ENCODE measurements around the gene MYOM3.

- no peak for TF ChIP-seq POLR2A (IDR thresholded peaks at IDR 0.05; ENCODE audit: low read length)
- no peak for TF ChIP-seq CBX8 (IDR thresholded peaks at IDR 0.05)
- no peak for TF ChIP-seq RCOR1 (IDR thresholded peaks at IDR 0.05; ENCODE audit: low read depth, low read length)
- TF ChIP-seq HDAC2 (IDR thresholded peaks at IDR 0.05) = no peak
- TF ChIP-seq, protein P1, sequence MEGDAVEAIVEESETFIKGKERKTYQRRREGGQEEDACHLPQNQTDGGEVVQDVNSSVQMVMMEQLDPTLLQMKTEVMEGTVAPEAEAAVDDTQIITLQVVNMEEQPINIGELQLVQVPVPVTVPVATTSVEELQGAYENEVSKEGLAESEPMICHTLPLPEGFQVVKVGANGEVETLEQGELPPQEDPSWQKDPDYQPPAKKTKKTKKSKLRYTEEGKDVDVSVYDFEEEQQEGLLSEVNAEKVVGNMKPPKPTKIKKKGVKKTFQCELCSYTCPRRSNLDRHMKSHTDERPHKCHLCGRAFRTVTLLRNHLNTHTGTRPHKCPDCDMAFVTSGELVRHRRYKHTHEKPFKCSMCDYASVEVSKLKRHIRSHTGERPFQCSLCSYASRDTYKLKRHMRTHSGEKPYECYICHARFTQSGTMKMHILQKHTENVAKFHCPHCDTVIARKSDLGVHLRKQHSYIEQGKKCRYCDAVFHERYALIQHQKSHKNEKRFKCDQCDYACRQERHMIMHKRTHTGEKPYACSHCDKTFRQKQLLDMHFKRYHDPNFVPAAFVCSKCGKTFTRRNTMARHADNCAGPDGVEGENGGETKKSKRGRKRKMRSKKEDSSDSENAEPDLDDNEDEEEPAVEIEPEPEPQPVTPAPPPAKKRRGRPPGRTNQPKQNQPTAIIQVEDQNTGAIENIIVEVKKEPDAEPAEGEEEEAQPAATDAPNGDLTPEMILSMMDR (IDR thresholded peaks at IDR 0.05) = no peak
- TF ChIP-seq KDM1A (IDR thresholded peaks at IDR 0.05; ENCODE audit: low read depth) = no peak
- no peak for TF ChIP-seq NR3C1 (IDR thresholded peaks at IDR 0.05)
- peak; percentile 24; the same call in 2 of the 3 replicates for TF ChIP-seq SMC3 (IDR thresholded peaks at IDR 0.05)
Observed at GRCh38 chr1:24018611-24019580, 93.0 kb downstream of the MYOM3 start.

Measured in A549 (cell line).